B cell (primary cell): ENCODE results near the gene PHACTR4. TPM values are rescaled to one million over a fixed set of nuclear protein-coding genes. Genes with fewer than 3 reads are reported as not detected.
A peak's percentile ranks its signal among the peaks of the same experiment; 100 is the strongest.

ENCODE experiments used
- ATAC-seq: fragments of 200-7000 bp; cut with Tn5 transposase; one replicate; pipeline ENCODE4 v1.10.0; 2021; ENCODE audit warnings: low read depth, mild to moderate bottlenecking, moderate number of reproducible peaks, moderate library complexity
- CTCF ChIA-PET: fragments of 350-600 bp; sonication (Branson Sonifier 250); formaldehyde crosslinking; loops from one replicate; lab custom pipeline; 2021; ENCODE audit warnings: antibody characterized with exemption, inconsistent platforms; lab: Charles Lee
- POLR2A ChIA-PET: fragments of 350-600 bp; sonication (Branson Sonifier 250); formaldehyde crosslinking; loops from one replicate; lab custom pipeline; 2021; ENCODE audit warnings: antibody characterized with exemption; lab: Charles Lee
- DNase-seq: peaks from one replicate; pipeline ENCODE4 v3.0.0; 2013
- H2AFZ ChIP-seq: 2 replicates; pipeline ENCODE4 v1.6.1; 2012; ENCODE audit warnings: mild to moderate bottlenecking, low read depth, low read length; ENCODE audit not compliant: insufficient read depth, poor library complexity, severe bottlenecking
- H3K27ac ChIP-seq, 2 donors: 1 replicate in 1 of 2; 2 replicates in 1 of 2; pipeline ENCODE4 v1.5.1; 2012 to 2013; ENCODE audit warnings: low read length in 2 of 2, mild to moderate bottlenecking in 2 of 2, moderate library complexity in 1 of 2
- H3K27me3 ChIP-seq, 4 experiments: fragments of 200-600 bp in 1 of 4; sonication (generic) in 1 of 4; replicated peaks in 1 of 4; 1 replicate in 2 of 4; 2 replicates in 2 of 4; pipeline versions ENCODE4 v1.6.1 to v1.7.0; 2013 to 2016; ENCODE audit warnings: low read length in 3 of 4, mild to moderate bottlenecking in 2 of 4, mixed read lengths in 1 of 4, moderate library complexity in 1 of 4; ENCODE audit not compliant: insufficient read depth in 4 of 4, control insufficient read depth in 3 of 4; ENCODE audit errors: control extremely low read depth in 1 of 4
- H3K36me3 ChIP-seq, 2 experiments: replicated peaks in 1 of 2; 1 replicate in 1 of 2; 2 replicates in 1 of 2; pipeline versions ENCODE4 v1.6.1 to v1.7.1; 2013; ENCODE audit warnings: low read length in 1 of 2; ENCODE audit not compliant: insufficient read depth in 2 of 2, control insufficient read depth in 1 of 2; ENCODE audit errors: control extremely low read depth in 1 of 2, extremely low read depth in 1 of 2
- H3K4me1 ChIP-seq, 2 donors: fragments of 200-600 bp in 1 of 2; sonication (generic) in 1 of 2; 1 replicate in 1 of 2; 2 replicates in 1 of 2; pipeline versions ENCODE4 v1.5.1 to v1.6.1; 2013 to 2017; ENCODE audit warnings: low read length in 2 of 2; ENCODE audit not compliant: control insufficient read depth in 2 of 2, insufficient read depth in 2 of 2
- H3K4me2 ChIP-seq: replicated peaks from 2 replicates; pipeline ENCODE3; 2012; ENCODE audit warnings: mild to moderate bottlenecking, low read depth, low read length; ENCODE audit not compliant: poor library complexity, severe bottlenecking
- H3K4me3 ChIP-seq, 5 experiments: fragments of 200-600 bp in 1 of 5; sonication (generic) in 1 of 5; 1 replicate in 3 of 5; 2 replicates in 2 of 5; pipeline versions ENCODE4 v1.5.1 to v1.7.0; 2011 to 2016; ENCODE audit warnings: low read length in 4 of 5, mild to moderate bottlenecking in 4 of 5, low read depth in 2 of 5, control low read depth in 1 of 5, moderate library complexity in 1 of 5; ENCODE audit not compliant: insufficient read depth in 1 of 5; ENCODE audit errors: control extremely low read depth in 1 of 5, extremely low read depth in 1 of 5
- H3K79me2 ChIP-seq: fragments of 200-600 bp; sonication (generic); one replicate; pipeline ENCODE4 v1.6.0; 2016; ENCODE audit warnings: low read length; ENCODE audit not compliant: control insufficient read depth, insufficient read depth
- H3K9ac ChIP-seq: fragments of 200-600 bp; sonication (generic); 2 replicates; pipeline ENCODE4 v1.6.1; 2017; ENCODE audit warnings: mild to moderate bottlenecking, low read length, moderate library complexity
- H3K9me3 ChIP-seq, 3 donors: one replicate each; pipeline versions ENCODE4 v1.6.1 to v1.7.1; 2013; ENCODE audit warnings: low read length in 2 of 3; ENCODE audit not compliant: control insufficient read depth in 2 of 3, insufficient read depth in 1 of 3; ENCODE audit errors: control extremely low read depth in 1 of 3
- H4K20me1 ChIP-seq: 2 replicates; pipeline ENCODE4 v1.6.0; 2012; ENCODE audit warnings: mild to moderate bottlenecking, low read length; ENCODE audit not compliant: insufficient read depth, control insufficient read depth, poor library complexity, severe bottlenecking
- H3K27ac Mint-ChIP-seq: one replicate; pipeline ENCODE4 v1.8.0; 2021; ENCODE audit warnings: mixed read lengths
- H3K27me3 Mint-ChIP-seq: one replicate; pipeline ENCODE4 v1.8.0; 2021; ENCODE audit warnings: mixed read lengths
- H3K4me1 Mint-ChIP-seq: one replicate; pipeline ENCODE4 v1.8.0; 2021; ENCODE audit warnings: mixed read lengths
- H3K4me3 Mint-ChIP-seq: one replicate; pipeline ENCODE4 v1.8.0; 2021; ENCODE audit warnings: mixed read lengths
- H3K9me3 Mint-ChIP-seq: one replicate; pipeline ENCODE4 v1.8.0; 2022; ENCODE audit warnings: mixed read lengths; ENCODE audit not compliant: insufficient read depth
- EZH2 ChIP-seq: IDR thresholded peaks from 2 replicates; pipeline ENCODE4 v1.6.1; 2012; ENCODE audit warnings: borderline replicate concordance, low read depth, mild to moderate bottlenecking, moderate library complexity, low read length; ENCODE audit not compliant: insufficient read depth, poor library complexity, severe bottlenecking
- WGBS: methylation state at CpG from one replicate; pipeline ENCODE4 v1.1.5; 2013; ENCODE audit warnings: missing lambda C conversion rate; ENCODE audit not compliant: insufficient coverage; 5-methylcytosine and 5-hydroxymethylcytosine counted together
- intact Hi-C: fragments of 100-400 bp; cut with micrococcal nuclease; formaldehyde crosslinking; loops from one replicate; pipeline ENCODE4 v1.10.0; 2022
- polyA plus RNA-seq: library from polyadenylated mRNA; depleted of rRNA; stranded (reverse); fragments of >200 nt; gene quantifications from 2 replicates; pipeline ENCODE4 v1.2.3, GENCODE V29; 2012
- total RNA-seq, 2 donors: library from RNA; stranded (reverse); fragments of 120-200 nt in 1 of 2; gene quantifications; 1 replicate in 1 of 2; 2 replicates in 1 of 2; pipeline versions ENCODE4 v1.2.3 to v1.2.4, GENCODE V29; 2013 to 2022
- TF ChIP-seq, protein P1 (sequence below): fragments of 200-600 bp; IDR thresholded peaks from one replicate; pipeline ENCODE4 v1.8.0; 2022; ENCODE audit warnings: antibody characterized with exemption, mild to moderate bottlenecking

The PHACTR4 gene
- total and polyA plus RNA-seq, 2 donors (not counting 1 experiment from before 2014, with no cell fraction given) = 9.8 to 41.6 TPM

DNA sequence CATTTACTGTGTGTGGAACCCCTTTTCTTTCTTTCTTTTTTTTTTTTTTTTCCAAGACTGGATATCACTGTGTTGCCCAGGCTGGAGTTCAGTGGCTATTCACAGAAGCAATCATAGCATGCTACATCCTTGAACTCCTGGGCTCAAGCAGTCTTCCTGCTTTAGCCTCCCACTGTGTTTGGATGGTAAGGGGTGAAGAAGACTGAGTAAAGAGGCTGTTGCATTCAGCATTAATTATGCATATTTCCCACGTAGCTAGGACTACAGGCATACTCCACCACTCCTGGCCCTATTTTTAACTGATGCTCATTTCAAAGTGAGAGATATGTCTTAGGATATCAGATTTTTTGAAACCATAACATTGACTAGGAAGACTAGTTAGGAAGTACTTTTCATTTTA lies 39.5 kb downstream of the PHACTR4 start:
- H3K9me3 ChIP-seq = no peaks in the 10 kb centered on the region
- peaks cover 37% of the 10 kb centered on the region for H3K79me2 ChIP-seq
- TF ChIP-seq, protein P1, sequence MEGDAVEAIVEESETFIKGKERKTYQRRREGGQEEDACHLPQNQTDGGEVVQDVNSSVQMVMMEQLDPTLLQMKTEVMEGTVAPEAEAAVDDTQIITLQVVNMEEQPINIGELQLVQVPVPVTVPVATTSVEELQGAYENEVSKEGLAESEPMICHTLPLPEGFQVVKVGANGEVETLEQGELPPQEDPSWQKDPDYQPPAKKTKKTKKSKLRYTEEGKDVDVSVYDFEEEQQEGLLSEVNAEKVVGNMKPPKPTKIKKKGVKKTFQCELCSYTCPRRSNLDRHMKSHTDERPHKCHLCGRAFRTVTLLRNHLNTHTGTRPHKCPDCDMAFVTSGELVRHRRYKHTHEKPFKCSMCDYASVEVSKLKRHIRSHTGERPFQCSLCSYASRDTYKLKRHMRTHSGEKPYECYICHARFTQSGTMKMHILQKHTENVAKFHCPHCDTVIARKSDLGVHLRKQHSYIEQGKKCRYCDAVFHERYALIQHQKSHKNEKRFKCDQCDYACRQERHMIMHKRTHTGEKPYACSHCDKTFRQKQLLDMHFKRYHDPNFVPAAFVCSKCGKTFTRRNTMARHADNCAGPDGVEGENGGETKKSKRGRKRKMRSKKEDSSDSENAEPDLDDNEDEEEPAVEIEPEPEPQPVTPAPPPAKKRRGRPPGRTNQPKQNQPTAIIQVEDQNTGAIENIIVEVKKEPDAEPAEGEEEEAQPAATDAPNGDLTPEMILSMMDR = no peak
- TF ChIP-seq EZH2 = no peak
- DNase-seq (no peak), ATAC-seq (no peak)
- H2AFZ ChIP-seq = no peak overlapping the region
- no peak overlapping the region for H3K9ac ChIP-seq
- no peak overlapping the region for H3K27ac ChIP-seq
- peaks cover 0 to 3% of the 10 kb centered on the region in 2 donors for H3K4me1 ChIP-seq
- H3K27me3 ChIP-seq = no peaks in the 10 kb centered on the region
- ChIA-PET CTCF (interaction anchor here (1.2 to 3.3 kb wide), 8 partner anchors 20 to 468 kb away, joined by 3 to 24 read pairs (median 10); no protein-coding TSS in a partner anchor), POLR2A (interaction anchor here (0.6 kb wide), 1 partner anchor 464 kb away, joined by 3 read pairs; no protein-coding TSS in a partner anchor)
- Mint-ChIP-seq H3K9me3 (no peaks in the 10 kb centered on the region), H3K4me1 (peaks cover 10% of the 10 kb centered on the region), H3K27me3 (no peaks in the 10 kb centered on the region), H3K27ac (peak overlapping the region; percentile 16), H3K4me3 (no peak overlapping the region)
- no peaks in the 10 kb centered on the region for H3K36me3 ChIP-seq
- no CpG with 5 or more reads among the region's 1 CpG for WGBS
- intact Hi-C loops = loop anchor here (1.0 kb wide), 1 partner anchor 194 kb away; no protein-coding TSS in a partner anchor
- H4K20me1 ChIP-seq = peaks cover 17% of the 10 kb centered on the region
- H3K4me2 ChIP-seq = no peak overlapping the region
- H3K4me3 ChIP-seq = no peak overlapping the region

DNA sequence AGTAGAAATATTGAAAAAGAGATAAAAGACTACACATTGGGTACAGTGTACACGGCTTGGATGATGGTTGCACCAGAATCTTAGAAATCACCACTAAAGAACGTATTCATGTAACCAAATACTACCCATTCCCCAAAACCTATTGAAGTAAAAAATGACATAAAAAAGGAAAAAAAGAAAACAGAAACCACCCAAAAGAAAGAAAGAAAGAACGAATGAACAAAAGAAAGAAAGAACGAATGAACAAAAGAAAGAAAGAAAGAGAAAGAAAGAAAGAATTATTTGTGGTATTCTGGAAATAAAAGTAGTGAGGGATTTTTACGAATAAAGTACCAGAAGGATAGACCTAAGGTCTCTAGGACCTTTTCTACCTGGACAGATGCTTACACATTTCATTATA lies 42.1 kb downstream of the PHACTR4 start:
- H4K20me1 ChIP-seq = peaks cover 14% of the 10 kb centered on the region
- no peak overlapping the region for H3K9ac ChIP-seq
- ChIA-PET CTCF (interaction anchor here (1.0 to 1.4 kb wide), 2 partner anchors 170 to 467 kb away, joined by 3 read pairs; no protein-coding TSS in a partner anchor), POLR2A (interaction anchor here (0.6 kb wide), 1 partner anchor 185 kb away, joined by 3 read pairs; no protein-coding TSS in a partner anchor)
- H2AFZ ChIP-seq = no peak overlapping the region
- TF ChIP-seq, protein P1 = no peak
- no peak for TF ChIP-seq EZH2
- H3K79me2 ChIP-seq = peaks cover 32% of the 10 kb centered on the region
- no peak overlapping the region for H3K4me2 ChIP-seq
- H3K9me3 Mint-ChIP-seq = no peaks in the 10 kb centered on the region
- H3K36me3 ChIP-seq = no peaks in the 10 kb centered on the region
- H3K27me3 ChIP-seq = no peaks in the 10 kb centered on the region
- DNase-seq = no peak
- H3K27me3 Mint-ChIP-seq = no peaks in the 10 kb centered on the region
- intact Hi-C loops = no loop called here
- ATAC-seq = no peak
- no peaks in the 10 kb centered on the region for H3K9me3 ChIP-seq
- H3K27ac Mint-ChIP-seq = no peak overlapping the region
- H3K4me1 ChIP-seq = no peaks in the 10 kb centered on the region
- H3K27ac ChIP-seq = no peak overlapping the region
- WGBS = no CpG with 5 or more reads among the region's 5 CpGs
- H3K4me3 ChIP-seq = no peak overlapping the region
- H3K4me1 Mint-ChIP-seq = peaks cover 4% of the 10 kb centered on the region
- H3K4me3 Mint-ChIP-seq = no peak overlapping the region
